ENCODE results near the gene DPF3. TPM values are rescaled to one million over a fixed set of nuclear protein-coding genes. Genes with fewer than 3 reads are reported as not detected.

Gene DPF3
- total and polyA plus RNA-seq, 5 donors from 2014 or later: 0.11 to 2.0 (median 0.49) TPM; not detected in 1

DNA sequence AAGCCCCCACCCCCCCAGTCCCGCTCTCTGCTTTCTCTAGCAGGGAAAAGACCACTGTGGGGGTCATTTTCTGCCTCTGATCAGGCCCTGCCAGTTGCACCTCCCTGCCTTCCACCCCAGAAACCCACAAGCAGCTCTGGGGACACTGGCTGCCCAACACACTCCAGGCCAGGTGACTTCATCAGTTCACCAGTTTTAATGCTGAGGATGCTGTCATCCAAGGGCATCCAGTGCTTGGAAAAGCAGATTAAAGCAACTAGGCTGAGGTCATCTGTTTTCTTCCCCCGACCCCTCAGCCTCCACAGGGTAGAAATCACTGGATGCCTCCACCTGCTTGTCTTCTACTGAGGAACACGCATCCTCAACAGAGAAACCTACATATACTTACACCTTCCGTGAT is 282.4 kb downstream of the DPF3 start:
- Histone ChIP-seq H3K36me3 (ENCODE audit: control insufficient read depth, insufficient read depth, low read length) (no peaks in the 10 kb centered on the region), H3K27ac (ENCODE audit: insufficient read depth, low read length, poor library complexity, severe bottlenecking) (no peak overlapping the region), H3K4me3 (ENCODE audit: low read depth, low read length) (no peak overlapping the region), H3K9me3 (ENCODE audit: control insufficient read depth in 2 of 2, low read length in 2 of 2) (no peaks in the 10 kb centered on the region), H3K4me1 (ENCODE audit: control insufficient read depth, insufficient read depth, low read length, poor library complexity, severe bottlenecking) (no peaks in the 10 kb centered on the region), H3K27me3 (ENCODE audit: control insufficient read depth, insufficient read depth, low read length) (no peaks in the 10 kb centered on the region)
- H3K36me3 Mint-ChIP-seq: no peaks in the 10 kb centered on the region
- no peak for DNase-seq
- H3K27ac Mint-ChIP-seq: no peak overlapping the region
- H3K4me1 Mint-ChIP-seq: no peaks in the 10 kb centered on the region
- H3K4me3 Mint-ChIP-seq: no peak overlapping the region
- H3K27me3 Mint-ChIP-seq: peaks cover 12% of the 10 kb centered on the region
- no peaks in the 10 kb centered on the region for H3K9me3 Mint-ChIP-seq
- no peak for ATAC-seq (ENCODE audit: low read depth in 2 of 2)

DNA sequence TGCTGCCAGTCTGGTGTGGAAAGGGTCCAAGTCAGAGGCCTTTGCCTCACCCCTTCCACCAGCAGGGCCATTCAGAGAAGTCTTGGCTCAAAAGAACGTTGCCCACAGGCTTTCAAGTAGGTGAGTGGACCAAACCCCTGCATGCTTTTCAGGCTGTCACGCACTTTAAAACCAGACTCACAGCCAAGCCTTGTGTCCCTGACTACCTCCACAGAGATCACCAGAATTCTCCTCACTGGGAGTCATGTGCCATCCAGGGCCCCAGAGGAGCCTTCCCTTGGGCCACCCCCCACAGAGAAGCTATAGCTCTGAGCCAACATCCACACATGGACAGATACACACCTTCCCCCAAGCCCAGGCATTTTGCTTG is 283.1 kb downstream of the DPF3 start:
- H3K4me3 ChIP-seq (ENCODE audit: low read depth, low read length): no peak overlapping the region
- H3K9me3 Mint-ChIP-seq: no peaks in the 10 kb centered on the region
- H3K4me3 Mint-ChIP-seq: no peak overlapping the region
- H3K27ac Mint-ChIP-seq: no peak overlapping the region
- no peaks in the 10 kb centered on the region for H3K27me3 ChIP-seq (ENCODE audit: control insufficient read depth, insufficient read depth, low read length)
- H3K9me3 ChIP-seq (ENCODE audit: control insufficient read depth in 2 of 2, low read length in 2 of 2): no peaks in the 10 kb centered on the region
- no peaks in the 10 kb centered on the region for H3K4me1 ChIP-seq (ENCODE audit: control insufficient read depth, insufficient read depth, low read length, poor library complexity, severe bottlenecking)
- no peaks in the 10 kb centered on the region for H3K36me3 ChIP-seq (ENCODE audit: control insufficient read depth, insufficient read depth, low read length)
- no peaks in the 10 kb centered on the region for H3K4me1 Mint-ChIP-seq
- H3K27ac ChIP-seq (ENCODE audit: insufficient read depth, low read length, poor library complexity, severe bottlenecking): no peak overlapping the region
- DNase-seq (no peak), ATAC-seq (ENCODE audit: low read depth in 2 of 2) (no peak)
- H3K36me3 Mint-ChIP-seq: no peaks in the 10 kb centered on the region
- H3K27me3 Mint-ChIP-seq: peaks cover 12% of the 10 kb centered on the region

DNA sequence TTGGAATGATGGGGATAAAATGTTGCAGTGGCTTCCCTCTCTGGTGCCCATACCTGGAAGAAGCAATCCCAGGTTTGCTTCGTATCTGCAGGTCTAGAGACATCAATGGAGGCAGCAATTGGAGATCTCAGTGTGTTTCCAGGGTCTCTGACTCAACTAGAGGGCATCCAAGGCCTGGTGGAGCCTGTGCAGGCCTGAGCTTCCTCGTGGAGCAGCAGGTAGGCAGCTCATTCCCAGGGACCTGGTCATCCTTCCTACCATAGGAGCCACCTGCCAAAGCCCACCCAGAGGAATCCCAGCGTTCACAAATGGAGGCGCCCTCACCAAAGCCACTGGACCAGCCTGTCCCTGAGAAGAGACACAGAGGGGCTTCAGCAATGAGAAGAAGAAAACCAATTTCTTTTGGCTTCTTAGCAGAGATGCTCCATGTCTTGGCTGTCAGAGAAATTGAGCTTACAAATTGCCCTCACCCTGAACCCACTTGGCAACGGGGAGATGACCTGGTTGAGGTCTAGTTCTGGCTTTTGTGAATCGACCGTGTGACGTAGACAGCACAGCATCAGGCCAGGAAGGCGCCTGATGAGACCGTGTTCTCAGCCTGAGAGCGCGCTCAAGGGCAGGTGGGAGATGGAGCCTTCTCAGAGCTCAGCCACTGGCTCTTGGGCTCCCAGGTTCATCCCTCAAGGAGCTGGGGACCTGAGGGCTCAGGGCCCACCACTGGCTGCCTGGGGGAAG is 283.6 kb downstream of the DPF3 start:
- Histone ChIP-seq H3K4me1 (ENCODE audit: control insufficient read depth, insufficient read depth, low read length, poor library complexity, severe bottlenecking) (no peaks in the 10 kb centered on the region), H3K4me3 (ENCODE audit: low read depth, low read length) (no peak overlapping the region), H3K9me3 (ENCODE audit: control insufficient read depth in 2 of 2, low read length in 2 of 2) (no peaks in the 10 kb centered on the region), H3K27ac (ENCODE audit: insufficient read depth, low read length, poor library complexity, severe bottlenecking) (no peak overlapping the region), H3K36me3 (ENCODE audit: control insufficient read depth, insufficient read depth, low read length) (no peaks in the 10 kb centered on the region), H3K27me3 (ENCODE audit: control insufficient read depth, insufficient read depth, low read length) (no peaks in the 10 kb centered on the region)
- no peaks in the 10 kb centered on the region for H3K36me3 Mint-ChIP-seq
- no peak for ATAC-seq (ENCODE audit: low read depth in 2 of 2)
- H3K4me1 Mint-ChIP-seq: no peaks in the 10 kb centered on the region
- H3K4me3 Mint-ChIP-seq: no peak overlapping the region
- peaks cover 12% of the 10 kb centered on the region for H3K27me3 Mint-ChIP-seq
- peak overlapping the region in 1 of 3 donors; percentile 5 for H3K27ac Mint-ChIP-seq
- DNase-seq: no peak
- H3K9me3 Mint-ChIP-seq: no peaks in the 10 kb centered on the region

DNA sequence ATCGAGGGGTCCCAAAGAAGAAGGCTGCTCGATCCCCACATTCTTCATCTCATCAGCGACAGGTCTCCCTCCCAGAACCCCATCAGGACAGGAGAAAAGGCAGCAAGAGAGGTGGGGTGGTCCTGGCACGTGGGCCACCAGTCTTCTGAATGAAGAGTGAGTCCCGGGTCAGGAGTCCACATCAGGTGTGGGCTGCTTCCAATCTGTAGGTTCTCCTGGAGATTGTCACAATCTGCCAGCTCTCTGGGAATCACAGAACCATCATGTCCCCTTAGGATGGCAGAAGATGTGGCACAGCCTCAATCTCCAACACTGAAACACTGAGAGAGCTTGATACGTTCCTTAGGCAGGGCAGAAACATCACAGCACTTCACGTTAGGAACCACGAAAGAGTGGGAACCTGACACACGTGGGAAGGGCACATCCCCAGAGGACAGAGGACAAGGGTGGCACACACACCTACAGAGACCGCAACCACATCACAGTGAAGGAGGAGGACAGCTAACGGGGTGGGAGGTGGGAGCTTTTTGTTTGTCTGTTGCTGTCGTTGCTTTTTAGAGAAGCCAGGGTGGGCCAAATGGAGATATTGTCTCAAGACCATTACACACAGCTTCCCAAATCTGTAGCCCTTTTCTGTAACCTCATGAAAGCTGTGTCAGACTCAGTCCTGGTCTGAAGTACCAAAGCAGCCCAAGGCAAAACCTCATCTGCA is 284.5 kb downstream of the DPF3 start:
- Histone ChIP-seq H3K4me1 (ENCODE audit: control insufficient read depth, insufficient read depth, low read length, poor library complexity, severe bottlenecking) (no peaks in the 10 kb centered on the region), H3K36me3 (ENCODE audit: control insufficient read depth, insufficient read depth, low read length) (no peaks in the 10 kb centered on the region), H3K4me3 (ENCODE audit: low read depth, low read length) (no peak overlapping the region), H3K9me3 (ENCODE audit: control insufficient read depth in 2 of 2, low read length in 2 of 2) (no peaks in the 10 kb centered on the region), H3K27me3 (ENCODE audit: control insufficient read depth, insufficient read depth, low read length) (no peaks in the 10 kb centered on the region), H3K27ac (ENCODE audit: insufficient read depth, low read length, poor library complexity, severe bottlenecking) (no peak overlapping the region)
- ATAC-seq (ENCODE audit: low read depth in 2 of 2) (no peak), DNase-seq (no peak)
- H3K4me1 Mint-ChIP-seq: no peaks in the 10 kb centered on the region
- no peaks in the 10 kb centered on the region for H3K36me3 Mint-ChIP-seq
- no peaks in the 10 kb centered on the region for H3K9me3 Mint-ChIP-seq
- peaks cover 11% of the 10 kb centered on the region for H3K27me3 Mint-ChIP-seq
- no peak overlapping the region for H3K27ac Mint-ChIP-seq
- no peak overlapping the region for H3K4me3 Mint-ChIP-seq

DNA sequence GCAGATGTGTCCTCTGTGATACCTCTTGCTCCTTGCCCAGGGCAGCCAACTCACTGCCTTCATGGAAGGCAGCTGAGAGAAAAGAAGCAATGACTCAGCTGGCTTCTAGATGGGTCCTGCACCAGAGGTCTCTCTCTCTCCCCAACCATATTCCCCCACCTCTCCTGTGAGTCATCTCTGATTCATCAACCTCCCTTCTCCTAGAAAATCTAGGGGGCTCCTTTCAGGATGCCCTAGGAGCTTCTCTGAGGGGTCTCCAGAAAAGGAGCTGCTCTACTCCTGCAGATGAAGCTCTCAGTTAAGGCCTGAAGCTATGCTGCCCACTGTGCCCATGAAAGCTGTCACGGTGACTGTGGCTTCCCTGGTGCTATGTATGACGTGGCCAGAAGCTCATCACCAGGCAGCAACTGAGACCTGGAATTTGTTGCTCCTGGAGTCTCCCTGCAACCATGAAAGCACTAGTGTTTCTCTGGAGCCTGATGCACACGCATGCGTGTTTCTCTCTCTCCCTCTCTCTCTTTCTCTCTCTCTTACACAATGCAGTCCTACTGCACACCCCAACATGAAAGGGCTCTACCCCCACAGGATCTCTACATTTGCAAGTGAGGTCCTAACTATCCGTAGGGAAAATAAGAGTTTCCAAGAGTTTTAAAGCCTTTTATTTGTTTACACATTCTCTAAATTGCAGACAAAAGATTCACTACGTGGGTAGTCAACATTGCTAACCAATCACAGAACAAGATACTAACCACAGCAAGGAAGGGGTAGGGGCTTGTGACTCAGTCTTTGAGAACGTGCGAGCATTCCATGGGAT is 285.3 kb downstream of the DPF3 start:
- Histone ChIP-seq H3K4me3 (ENCODE audit: low read depth, low read length) (no peak overlapping the region), H3K36me3 (ENCODE audit: control insufficient read depth, insufficient read depth, low read length) (no peaks in the 10 kb centered on the region), H3K27ac (ENCODE audit: insufficient read depth, low read length, poor library complexity, severe bottlenecking) (no peak overlapping the region), H3K4me1 (ENCODE audit: control insufficient read depth, insufficient read depth, low read length, poor library complexity, severe bottlenecking) (no peaks in the 10 kb centered on the region), H3K27me3 (ENCODE audit: control insufficient read depth, insufficient read depth, low read length) (no peaks in the 10 kb centered on the region), H3K9me3 (ENCODE audit: control insufficient read depth in 2 of 2, low read length in 2 of 2) (no peaks in the 10 kb centered on the region)
- Mint-ChIP-seq H3K4me1 (no peaks in the 10 kb centered on the region), H3K4me3 (no peak overlapping the region), H3K9me3 (no peaks in the 10 kb centered on the region), H3K27ac (no peak overlapping the region), H3K36me3 (no peaks in the 10 kb centered on the region), H3K27me3 (peaks cover 9% of the 10 kb centered on the region)
- DNase-seq: no peak
- no peak for ATAC-seq (ENCODE audit: low read depth in 2 of 2)

DNA sequence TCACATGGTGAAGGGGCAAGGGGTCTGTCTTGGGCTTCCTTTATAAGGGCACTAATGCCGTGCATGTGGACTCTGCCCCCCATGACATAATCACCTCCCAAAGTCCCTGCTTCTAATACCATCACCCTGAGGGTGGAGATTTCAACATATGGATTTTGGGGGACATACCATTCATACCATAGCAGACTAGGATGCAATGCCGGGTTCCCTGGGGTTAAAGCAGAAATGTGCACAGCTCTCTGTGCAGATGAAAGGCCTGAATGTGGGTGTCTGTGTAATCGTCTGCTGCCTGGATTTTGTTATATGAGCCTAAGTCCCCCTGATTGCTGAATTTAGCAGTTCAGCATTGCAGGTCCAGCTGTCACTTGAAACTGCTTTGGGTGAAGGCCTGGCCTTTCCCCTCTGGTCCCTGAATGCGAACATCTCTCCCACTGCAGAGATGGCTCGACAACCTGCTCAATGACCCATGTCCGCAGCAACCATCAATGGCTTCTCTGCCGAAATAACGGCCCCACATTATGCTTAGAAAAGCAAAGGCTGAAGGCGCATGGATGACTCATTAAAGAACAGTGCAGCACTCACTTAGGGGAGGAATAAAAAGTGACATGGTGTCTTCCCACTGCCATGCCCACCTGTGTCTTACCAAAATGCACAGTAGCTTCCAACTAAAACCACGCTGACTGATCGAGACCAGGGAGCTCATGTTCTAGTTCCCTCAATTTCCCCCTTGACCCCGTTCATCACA is 286.3 kb downstream of the DPF3 start:
- H3K9me3 ChIP-seq (ENCODE audit: control insufficient read depth in 2 of 2, low read length in 2 of 2): no peaks in the 10 kb centered on the region
- H3K4me3 ChIP-seq (ENCODE audit: low read depth, low read length): no peak overlapping the region
- H3K36me3 Mint-ChIP-seq: no peaks in the 10 kb centered on the region
- H3K27ac Mint-ChIP-seq: no peak overlapping the region
- H3K4me3 Mint-ChIP-seq: no peak overlapping the region
- peaks cover 11% of the 10 kb centered on the region for H3K27me3 Mint-ChIP-seq
- DNase-seq (no peak), ATAC-seq (ENCODE audit: low read depth in 2 of 2) (no peak)
- no peaks in the 10 kb centered on the region for H3K4me1 ChIP-seq (ENCODE audit: control insufficient read depth, insufficient read depth, low read length, poor library complexity, severe bottlenecking)
- no peak overlapping the region for H3K27ac ChIP-seq (ENCODE audit: insufficient read depth, low read length, poor library complexity, severe bottlenecking)
- H3K36me3 ChIP-seq (ENCODE audit: control insufficient read depth, insufficient read depth, low read length): no peaks in the 10 kb centered on the region
- no peaks in the 10 kb centered on the region for H3K9me3 Mint-ChIP-seq
- peaks cover 3% of the 10 kb centered on the region for H3K27me3 ChIP-seq (ENCODE audit: control insufficient read depth, insufficient read depth, low read length)
- H3K4me1 Mint-ChIP-seq: no peaks in the 10 kb centered on the region

DNA sequence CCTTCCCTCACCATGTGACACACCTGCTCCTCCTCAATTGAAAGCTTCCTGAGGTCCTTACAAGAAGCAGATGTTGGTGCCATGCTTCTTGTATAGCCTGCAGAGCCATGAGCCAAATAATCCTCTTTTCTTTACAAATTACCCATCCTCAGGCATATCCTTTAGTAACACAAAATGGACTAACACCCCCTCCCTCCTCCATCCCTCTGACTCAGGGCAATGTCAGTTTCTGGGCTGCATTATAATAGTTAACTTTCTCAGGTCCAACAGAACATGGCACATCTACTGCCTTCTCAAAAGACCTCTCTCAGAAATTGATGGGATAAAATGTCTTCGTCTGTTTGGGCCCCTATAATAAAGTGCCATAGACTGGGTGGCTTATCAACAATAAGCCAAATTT is 287.0 kb downstream of the DPF3 start:
- Histone ChIP-seq H3K4me3 (ENCODE audit: low read depth, low read length) (no peak overlapping the region), H3K27me3 (ENCODE audit: control insufficient read depth, insufficient read depth, low read length) (peaks cover 3% of the 10 kb centered on the region), H3K27ac (ENCODE audit: insufficient read depth, low read length, poor library complexity, severe bottlenecking) (no peak overlapping the region), H3K4me1 (ENCODE audit: control insufficient read depth, insufficient read depth, low read length, poor library complexity, severe bottlenecking) (no peaks in the 10 kb centered on the region), H3K9me3 (ENCODE audit: control insufficient read depth in 2 of 2, low read length in 2 of 2) (no peaks in the 10 kb centered on the region), H3K36me3 (ENCODE audit: control insufficient read depth, insufficient read depth, low read length) (no peaks in the 10 kb centered on the region)
- Mint-ChIP-seq H3K9me3 (no peaks in the 10 kb centered on the region), H3K4me3 (no peak overlapping the region), H3K27ac (no peak overlapping the region), H3K36me3 (no peaks in the 10 kb centered on the region), H3K4me1 (peaks cover 0 to under 1% (median 0%) of the 10 kb centered on the region in 4 donors), H3K27me3 (peaks cover 11% of the 10 kb centered on the region)
- no peak for ATAC-seq (ENCODE audit: low read depth in 2 of 2)
- DNase-seq: no peak

Measured in CD4-positive, CD25-positive, alpha-beta regulatory T cell (primary cell).